Measurements from ENCODE around the gene CMC1.

DNA sequence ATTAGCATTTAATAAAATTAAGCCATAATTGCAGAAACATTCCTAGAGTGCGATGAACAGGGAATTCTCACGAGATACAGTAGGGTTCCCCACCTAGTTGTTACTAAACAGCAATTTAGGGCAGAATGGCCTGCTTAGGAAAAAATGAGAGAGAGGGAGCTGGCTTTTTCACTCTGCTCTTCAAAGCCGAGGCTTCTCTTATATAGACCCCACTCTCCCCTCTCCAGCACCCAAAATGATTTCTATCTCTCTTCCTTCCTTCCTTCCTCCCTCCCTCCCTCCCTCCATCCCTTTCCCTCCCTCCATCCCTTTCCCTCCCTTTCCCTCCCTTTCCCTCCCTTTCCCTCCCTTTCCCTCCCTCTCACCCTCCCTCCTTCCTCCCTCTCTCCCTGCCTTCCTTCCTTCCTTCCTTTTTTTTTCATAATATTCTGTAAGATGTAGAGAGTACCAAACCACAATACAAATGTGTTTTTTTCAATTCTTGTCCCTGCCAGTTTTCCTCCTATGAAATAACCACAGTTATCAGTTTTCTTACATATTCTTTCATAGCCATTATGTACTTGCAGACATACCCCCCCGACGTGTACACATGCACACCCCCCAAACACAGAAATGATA, 59.0 kb downstream of the CMC1 start:
- TF ChIP-seq POLR2AphosphoS2 (conservative IDR thresholded peaks at IDR 0.05; ENCODE audit: low read length) (no peak), RNF2 (IDR thresholded peaks at IDR 0.05; ENCODE audit: borderline replicate concordance, low read depth) (no peak), NR3C1 (IDR thresholded peaks at IDR 0.05) (no peak), POLR2A (IDR thresholded peaks at IDR 0.05; ENCODE audit: low read length) (no peak), NFE2L2 (conservative IDR thresholded peaks at IDR 0.05; ENCODE audit: low read length) (no peak), PHF8 (IDR thresholded peaks at IDR 0.05; ENCODE audit: borderline replicate concordance, low read depth) (no peak), E2F6 (IDR thresholded peaks at IDR 0.05; ENCODE audit: borderline replicate concordance, low read depth) (no peak), RAD21 (conservative IDR thresholded peaks at IDR 0.05 in 1 of 2, IDR thresholded peaks at IDR 0.05 in 1 of 2) (no peak), JUN (IDR thresholded peaks at IDR 0.05) (no peak)
- TF ChIP-seq, protein P1, sequence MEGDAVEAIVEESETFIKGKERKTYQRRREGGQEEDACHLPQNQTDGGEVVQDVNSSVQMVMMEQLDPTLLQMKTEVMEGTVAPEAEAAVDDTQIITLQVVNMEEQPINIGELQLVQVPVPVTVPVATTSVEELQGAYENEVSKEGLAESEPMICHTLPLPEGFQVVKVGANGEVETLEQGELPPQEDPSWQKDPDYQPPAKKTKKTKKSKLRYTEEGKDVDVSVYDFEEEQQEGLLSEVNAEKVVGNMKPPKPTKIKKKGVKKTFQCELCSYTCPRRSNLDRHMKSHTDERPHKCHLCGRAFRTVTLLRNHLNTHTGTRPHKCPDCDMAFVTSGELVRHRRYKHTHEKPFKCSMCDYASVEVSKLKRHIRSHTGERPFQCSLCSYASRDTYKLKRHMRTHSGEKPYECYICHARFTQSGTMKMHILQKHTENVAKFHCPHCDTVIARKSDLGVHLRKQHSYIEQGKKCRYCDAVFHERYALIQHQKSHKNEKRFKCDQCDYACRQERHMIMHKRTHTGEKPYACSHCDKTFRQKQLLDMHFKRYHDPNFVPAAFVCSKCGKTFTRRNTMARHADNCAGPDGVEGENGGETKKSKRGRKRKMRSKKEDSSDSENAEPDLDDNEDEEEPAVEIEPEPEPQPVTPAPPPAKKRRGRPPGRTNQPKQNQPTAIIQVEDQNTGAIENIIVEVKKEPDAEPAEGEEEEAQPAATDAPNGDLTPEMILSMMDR (IDR thresholded peaks at IDR 0.05) = no peak
- TF ChIP-seq, protein P2, sequence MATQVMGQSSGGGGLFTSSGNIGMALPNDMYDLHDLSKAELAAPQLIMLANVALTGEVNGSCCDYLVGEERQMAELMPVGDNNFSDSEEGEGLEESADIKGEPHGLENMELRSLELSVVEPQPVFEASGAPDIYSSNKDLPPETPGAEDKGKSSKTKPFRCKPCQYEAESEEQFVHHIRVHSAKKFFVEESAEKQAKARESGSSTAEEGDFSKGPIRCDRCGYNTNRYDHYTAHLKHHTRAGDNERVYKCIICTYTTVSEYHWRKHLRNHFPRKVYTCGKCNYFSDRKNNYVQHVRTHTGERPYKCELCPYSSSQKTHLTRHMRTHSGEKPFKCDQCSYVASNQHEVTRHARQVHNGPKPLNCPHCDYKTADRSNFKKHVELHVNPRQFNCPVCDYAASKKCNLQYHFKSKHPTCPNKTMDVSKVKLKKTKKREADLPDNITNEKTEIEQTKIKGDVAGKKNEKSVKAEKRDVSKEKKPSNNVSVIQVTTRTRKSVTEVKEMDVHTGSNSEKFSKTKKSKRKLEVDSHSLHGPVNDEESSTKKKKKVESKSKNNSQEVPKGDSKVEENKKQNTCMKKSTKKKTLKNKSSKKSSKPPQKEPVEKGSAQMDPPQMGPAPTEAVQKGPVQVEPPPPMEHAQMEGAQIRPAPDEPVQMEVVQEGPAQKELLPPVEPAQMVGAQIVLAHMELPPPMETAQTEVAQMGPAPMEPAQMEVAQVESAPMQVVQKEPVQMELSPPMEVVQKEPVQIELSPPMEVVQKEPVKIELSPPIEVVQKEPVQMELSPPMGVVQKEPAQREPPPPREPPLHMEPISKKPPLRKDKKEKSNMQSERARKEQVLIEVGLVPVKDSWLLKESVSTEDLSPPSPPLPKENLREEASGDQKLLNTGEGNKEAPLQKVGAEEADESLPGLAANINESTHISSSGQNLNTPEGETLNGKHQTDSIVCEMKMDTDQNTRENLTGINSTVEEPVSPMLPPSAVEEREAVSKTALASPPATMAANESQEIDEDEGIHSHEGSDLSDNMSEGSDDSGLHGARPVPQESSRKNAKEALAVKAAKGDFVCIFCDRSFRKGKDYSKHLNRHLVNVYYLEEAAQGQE (IDR thresholded peaks at IDR 0.05) = no peak

Measured in A549 (cell line).